Measurements from ENCODE around the gene ZIC4.

Gene ZIC4

GRCh38 chr3:147380977-147381376 lies 25.4 kb downstream of the ZIC4 start:
- H3K4me3 ChIP-seq: no peak overlapping the region
- no peak overlapping the region for H3K27ac ChIP-seq
- DNase-seq (ENCODE audit: low read depth, low spot score): no peak
- H3K36me3 ChIP-seq (ENCODE audit: insufficient read depth, low read length): no peaks in the 10 kb centered on the region
- H3K9ac ChIP-seq (ENCODE audit: insufficient read length): no peak overlapping the region
- H3K9me3 ChIP-seq (ENCODE audit: low read depth, low read length): no peaks in the 10 kb centered on the region
- TF ChIP-seq EZH2 (IDR thresholded peaks at IDR 0.05): no peak
- TF ChIP-seq FOXP2 (optimal IDR thresholded peaks at IDR 0.05; ENCODE audit: control extremely low read depth, extremely low read length, insufficient read depth): no peak
- no peak for TF ChIP-seq POLR2AphosphoS5 (IDR thresholded peaks at IDR 0.05; ENCODE audit: borderline replicate concordance, low read depth, low read length)

GRCh38 chr3:147380387-147380951 lies 25.9 kb downstream of the ZIC4 start:
- Histone ChIP-seq H3K27ac (no peak overlapping the region), H3K9me3 (ENCODE audit: low read depth, low read length) (no peaks in the 10 kb centered on the region), H3K36me3 (ENCODE audit: insufficient read depth, low read length) (no peaks in the 10 kb centered on the region), H3K9ac (ENCODE audit: insufficient read length) (no peak overlapping the region), H3K4me3 (no peak overlapping the region)
- no peak for DNase-seq (ENCODE audit: low read depth, low spot score)
- TF ChIP-seq FOXP2 (optimal IDR thresholded peaks at IDR 0.05; ENCODE audit: control extremely low read depth, extremely low read length, insufficient read depth): no peak
- TF ChIP-seq EZH2 (IDR thresholded peaks at IDR 0.05): no peak
- TF ChIP-seq POLR2AphosphoS5 (IDR thresholded peaks at IDR 0.05; ENCODE audit: borderline replicate concordance, low read depth, low read length): no peak

- no peaks in the 10 kb centered on the region for H3K36me3 ChIP-seq (ENCODE audit: insufficient read depth, low read length)
- no peak for TF ChIP-seq POLR2AphosphoS5 (IDR thresholded peaks at IDR 0.05; ENCODE audit: borderline replicate concordance, low read depth, low read length)
- TF ChIP-seq FOXP2 (optimal IDR thresholded peaks at IDR 0.05; ENCODE audit: control extremely low read depth, extremely low read length, insufficient read depth): no peak
- no peak for TF ChIP-seq EZH2 (IDR thresholded peaks at IDR 0.05)
- no peak overlapping the region for H3K9ac ChIP-seq (ENCODE audit: insufficient read length)
Measured at GRCh38 chr3:147379651-147380050, 26.7 kb downstream of the ZIC4 start.

GRCh38 chr3:147377412-147378367 lies 28.7 kb downstream of the ZIC4 start:
- H3K9me3 ChIP-seq (ENCODE audit: low read depth, low read length): no peaks in the 10 kb centered on the region
- no peak overlapping the region for H3K4me3 ChIP-seq
- no peaks in the 10 kb centered on the region for H3K36me3 ChIP-seq (ENCODE audit: insufficient read depth, low read length)
- TF ChIP-seq POLR2AphosphoS5 (IDR thresholded peaks at IDR 0.05; ENCODE audit: borderline replicate concordance, low read depth, low read length) (no peak), EZH2 (IDR thresholded peaks at IDR 0.05) (no peak), FOXP2 (optimal IDR thresholded peaks at IDR 0.05; ENCODE audit: control extremely low read depth, extremely low read length, insufficient read depth) (no peak)
- DNase-seq (ENCODE audit: low read depth, low spot score): no peak
- no peak overlapping the region for H3K27ac ChIP-seq
- no peak overlapping the region for H3K9ac ChIP-seq (ENCODE audit: insufficient read length)

More at GRCh38 chr3:147379651-147380050, 26.7 kb downstream of the ZIC4 start:
- Histone ChIP-seq H3K27ac (no peak overlapping the region), H3K9me3 (ENCODE audit: low read depth, low read length) (no peaks in the 10 kb centered on the region), H3K4me3 (no peak overlapping the region)
- DNase-seq (ENCODE audit: low read depth, low spot score): no peak

- Histone ChIP-seq H3K36me3 (ENCODE audit: insufficient read depth, low read length) (no peaks in the 10 kb centered on the region), H3K27ac (no peak overlapping the region), H3K9me3 (ENCODE audit: low read depth, low read length) (no peaks in the 10 kb centered on the region), H3K9ac (ENCODE audit: insufficient read length) (no peak overlapping the region), H3K4me3 (no peak overlapping the region)
- TF ChIP-seq POLR2AphosphoS5 (IDR thresholded peaks at IDR 0.05; ENCODE audit: borderline replicate concordance, low read depth, low read length) (no peak), FOXP2 (optimal IDR thresholded peaks at IDR 0.05; ENCODE audit: control extremely low read depth, extremely low read length, insufficient read depth) (no peak), EZH2 (IDR thresholded peaks at IDR 0.05) (no peak)
- DNase-seq (ENCODE audit: low read depth, low spot score): no peak
Measured at GRCh38 chr3:147373301-147373700, 33.0 kb downstream of the ZIC4 start.

GRCh38 chr3:147372525-147373027 lies 33.8 kb downstream of the ZIC4 start:
- TF ChIP-seq POLR2AphosphoS5 (IDR thresholded peaks at IDR 0.05; ENCODE audit: borderline replicate concordance, low read depth, low read length): no peak
- TF ChIP-seq FOXP2 (optimal IDR thresholded peaks at IDR 0.05; ENCODE audit: control extremely low read depth, extremely low read length, insufficient read depth): no peak
- TF ChIP-seq EZH2 (IDR thresholded peaks at IDR 0.05): no peak
- H3K36me3 ChIP-seq (ENCODE audit: insufficient read depth, low read length): no peaks in the 10 kb centered on the region
- no peak for DNase-seq (ENCODE audit: low read depth, low spot score)
- H3K9me3 ChIP-seq (ENCODE audit: low read depth, low read length): no peaks in the 10 kb centered on the region
- H3K9ac ChIP-seq (ENCODE audit: insufficient read length): no peak overlapping the region
- H3K27ac ChIP-seq: no peak overlapping the region
- no peak overlapping the region for H3K4me3 ChIP-seq

- Histone ChIP-seq H3K4me3 (no peak overlapping the region), H3K9me3 (ENCODE audit: low read depth, low read length) (no peaks in the 10 kb centered on the region)
- TF ChIP-seq FOXP2 (optimal IDR thresholded peaks at IDR 0.05; ENCODE audit: control extremely low read depth, extremely low read length, insufficient read depth) (no peak), EZH2 (IDR thresholded peaks at IDR 0.05) (no peak), POLR2AphosphoS5 (IDR thresholded peaks at IDR 0.05; ENCODE audit: borderline replicate concordance, low read depth, low read length) (no peak)
Measured at GRCh38 chr3:147371771-147372340, 34.5 kb downstream of the ZIC4 start.

GRCh38 chr3:147371140-147371539 lies 35.2 kb downstream of the ZIC4 start:
- TF ChIP-seq FOXP2 (optimal IDR thresholded peaks at IDR 0.05; ENCODE audit: control extremely low read depth, extremely low read length, insufficient read depth): no peak
- TF ChIP-seq EZH2 (IDR thresholded peaks at IDR 0.05): no peak
- TF ChIP-seq POLR2AphosphoS5 (IDR thresholded peaks at IDR 0.05; ENCODE audit: borderline replicate concordance, low read depth, low read length): no peak
- Histone ChIP-seq H3K27ac (no peak overlapping the region), H3K4me3 (no peak overlapping the region), H3K9me3 (ENCODE audit: low read depth, low read length) (no peaks in the 10 kb centered on the region), H3K9ac (ENCODE audit: insufficient read length) (no peak overlapping the region), H3K36me3 (ENCODE audit: insufficient read depth, low read length) (no peaks in the 10 kb centered on the region)
- DNase-seq (ENCODE audit: low read depth, low spot score): no peak

More at GRCh38 chr3:147371771-147372340, 34.5 kb downstream of the ZIC4 start:
- H3K36me3 ChIP-seq (ENCODE audit: insufficient read depth, low read length): no peaks in the 10 kb centered on the region
- DNase-seq (ENCODE audit: low read depth, low spot score): no peak
- H3K27ac ChIP-seq: no peak overlapping the region
- no peak overlapping the region for H3K9ac ChIP-seq (ENCODE audit: insufficient read length)

Data from SK-N-MC (cell line).